PC-3 (cell line): ENCODE data around the gene TMX3. TPM values are rescaled to one million over a fixed set of nuclear protein-coding genes. Genes with fewer than 3 reads are reported as not detected.

Experiments
- ATAC-seq: fragments of 200-7000 bp; cut with Tn5 transposase; 2 replicates; pipeline ENCODE4 v1.9.1; 2020; ENCODE audit warnings: mild to moderate bottlenecking, moderate library complexity
- BruUV-seq: library from RNA; stranded (reverse); fragments of 400-500 nt; replicated peaks from 2 replicates; lab custom pipeline; 2021; lab: Mats Ljungman, UMichigan
- CTCF ChIA-PET: fragments of 300-600 bp; sonication (Branson Sonifier 250); formaldehyde crosslinking; loops from one replicate; lab custom pipeline; 2022; ENCODE audit warnings: antibody characterized with exemption; lab: Charles Lee
- POLR2A ChIA-PET: fragments of 300-600 bp; sonication (Branson Sonifier 250); formaldehyde crosslinking; loops from one replicate; lab custom pipeline; 2022; ENCODE audit warnings: antibody characterized with exemption; ENCODE audit not compliant: unreplicated experiment; lab: Charles Lee
- DNase-seq: peaks from one replicate; pipeline ENCODE4 v3.0.0-alpha.2; 2015
- H2AFZ ChIP-seq: fragments of 300-600 bp; sonication (generic); 2 replicates; pipeline ENCODE4 v1.6.0; 2016; ENCODE audit warnings: antibody characterized with exemption, low read length
- H3F3A ChIP-seq: fragments of 300-600 bp; sonication (generic); one replicate; pipeline ENCODE4 v1.6.0; 2017; ENCODE audit warnings: antibody characterized with exemption, low read length, control low read depth, mild to moderate bottlenecking; ENCODE audit not compliant: unreplicated experiment
- H3K27ac ChIP-seq: fragments of 300-600 bp; sonication (generic); 2 replicates; pipeline ENCODE4 v1.5.1; 2016; ENCODE audit warnings: mild to moderate bottlenecking, low read length
- H3K27me3 ChIP-seq: fragments of 300-600 bp; sonication (generic); 2 replicates; pipeline ENCODE4 v1.6.1; 2016; ENCODE audit warnings: low read length, mixed read lengths
- H3K36me3 ChIP-seq: fragments of 300-600 bp; sonication (generic); 2 replicates; pipeline ENCODE4 v1.6.1; 2016; ENCODE audit warnings: low read depth, mixed run types, low read length, mixed read lengths
- H3K4me1 ChIP-seq: fragments of 300-600 bp; sonication (generic); 2 replicates; pipeline ENCODE4 v1.5.1; 2016; ENCODE audit warnings: low read length; ENCODE audit not compliant: insufficient read depth
- H3K4me2 ChIP-seq: fragments of 300-600 bp; sonication (generic); 2 replicates; pipeline ENCODE4 v1.6.0; 2016; ENCODE audit warnings: low read length
- H3K4me3 ChIP-seq: fragments of 300-600 bp; sonication (generic); 2 replicates; pipeline ENCODE4 v1.5.1; 2016; ENCODE audit warnings: mild to moderate bottlenecking, low read length, mixed read lengths
- H3K79me2 ChIP-seq: fragments of 300-600 bp; sonication (generic); 2 replicates; pipeline ENCODE4 v1.6.1; 2017; ENCODE audit warnings: low read length, mixed read lengths
- H3K9ac ChIP-seq: fragments of 300-600 bp; sonication (generic); 2 replicates; pipeline ENCODE4 v1.6.0; 2016; ENCODE audit warnings: mild to moderate bottlenecking, low read length
- H3K9me2 ChIP-seq: fragments of 300-600 bp; sonication (generic); replicated peaks from 2 replicates; pipeline ENCODE4 v1.6.1; 2016; ENCODE audit warnings: mixed run types, low read length, mixed read lengths
- H3K9me3 ChIP-seq: fragments of 300-600 bp; sonication (generic); 2 replicates; pipeline ENCODE4 v1.6.1; 2016; ENCODE audit warnings: low read length, mixed read lengths
- H4K20me1 ChIP-seq: fragments of 300-600 bp; sonication (generic); 2 replicates; pipeline ENCODE4 v1.6.1; 2016; ENCODE audit warnings: low read length, mixed read lengths
- EZH2 ChIP-seq: fragments of 300-600 bp; sonication (generic); IDR thresholded peaks from one replicate; pipeline ENCODE4 v1.6.1; 2017; ENCODE audit warnings: antibody characterized with exemption, mild to moderate bottlenecking, low read length; ENCODE audit not compliant: unreplicated experiment
- EZH2phosphoT487 ChIP-seq: fragments of 300-600 bp; sonication (generic); IDR thresholded peaks from 2 replicates; pipeline ENCODE4 v1.6.1; 2018; ENCODE audit warnings: mild to moderate bottlenecking, antibody characterized with exemption, low read length, borderline replicate concordance
- intact Hi-C: fragments of 100-400 bp; cut with micrococcal nuclease; formaldehyde crosslinking; loops from 2 replicates; pipeline ENCODE4 v1.9.0; 2023
- total RNA-seq: library from RNA; depleted of rRNA; stranded (reverse); fragments of >200 nt; gene quantifications from 2 replicates; pipeline ENCODE4 v1.2.3, GENCODE V29; 2014
- TF ChIP-seq, protein P1 (sequence below): fragments of 300-600 bp; sonication (generic); conservative IDR thresholded peaks from 2 replicates; pipeline ENCODE4 v1.5.1; 2017; ENCODE audit warnings: antibody characterized with exemption, low read depth, mild to moderate bottlenecking, low read length

Gene TMX3
- total RNA-seq, 1 experiment from 2014 or later: 50.1 TPM

DNA sequence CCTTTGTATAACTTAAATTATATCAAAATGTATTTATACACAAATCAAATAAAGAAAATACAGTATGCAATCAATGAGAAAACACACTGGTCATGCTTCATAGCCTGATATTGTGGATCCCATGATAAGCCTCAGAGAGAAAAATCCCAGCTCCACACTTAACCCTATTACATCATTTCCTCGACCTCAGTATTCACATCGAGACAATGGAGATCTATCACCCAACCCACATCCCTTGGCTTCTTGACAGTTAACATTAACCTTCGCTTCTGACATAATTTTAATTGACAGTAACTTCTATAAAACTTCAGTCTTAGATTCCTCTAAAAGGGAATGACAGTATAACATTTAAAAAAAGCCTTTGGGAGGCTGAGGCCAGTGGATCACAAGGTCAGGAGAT lies 11.6 kb downstream of the TMX3 start:
- no peaks in the 10 kb centered on the region for H3F3A ChIP-seq
- no TSS peak for BruUV-seq
- H3K27me3 ChIP-seq: no peaks in the 10 kb centered on the region
- H3K4me1 ChIP-seq: peaks cover 9% of the 10 kb centered on the region
- H3K79me2 ChIP-seq: peaks cover 39% of the 10 kb centered on the region
- no peaks in the 10 kb centered on the region for H3K9me2 ChIP-seq
- H2AFZ ChIP-seq: no peak overlapping the region
- peaks cover 38% of the 10 kb centered on the region for H3K36me3 ChIP-seq
- H3K9ac ChIP-seq: no peak overlapping the region
- TF ChIP-seq, protein P1, sequence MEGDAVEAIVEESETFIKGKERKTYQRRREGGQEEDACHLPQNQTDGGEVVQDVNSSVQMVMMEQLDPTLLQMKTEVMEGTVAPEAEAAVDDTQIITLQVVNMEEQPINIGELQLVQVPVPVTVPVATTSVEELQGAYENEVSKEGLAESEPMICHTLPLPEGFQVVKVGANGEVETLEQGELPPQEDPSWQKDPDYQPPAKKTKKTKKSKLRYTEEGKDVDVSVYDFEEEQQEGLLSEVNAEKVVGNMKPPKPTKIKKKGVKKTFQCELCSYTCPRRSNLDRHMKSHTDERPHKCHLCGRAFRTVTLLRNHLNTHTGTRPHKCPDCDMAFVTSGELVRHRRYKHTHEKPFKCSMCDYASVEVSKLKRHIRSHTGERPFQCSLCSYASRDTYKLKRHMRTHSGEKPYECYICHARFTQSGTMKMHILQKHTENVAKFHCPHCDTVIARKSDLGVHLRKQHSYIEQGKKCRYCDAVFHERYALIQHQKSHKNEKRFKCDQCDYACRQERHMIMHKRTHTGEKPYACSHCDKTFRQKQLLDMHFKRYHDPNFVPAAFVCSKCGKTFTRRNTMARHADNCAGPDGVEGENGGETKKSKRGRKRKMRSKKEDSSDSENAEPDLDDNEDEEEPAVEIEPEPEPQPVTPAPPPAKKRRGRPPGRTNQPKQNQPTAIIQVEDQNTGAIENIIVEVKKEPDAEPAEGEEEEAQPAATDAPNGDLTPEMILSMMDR: no peak
- no peak for TF ChIP-seq EZH2
- no peak for TF ChIP-seq EZH2phosphoT487
- H4K20me1 ChIP-seq: 0 out of 2 replicates have a peak, but pooled peaks cover 7% of the 10 kb centered on the region
- no peaks in the 10 kb centered on the region for H3K9me3 ChIP-seq
- no peak overlapping the region for H3K27ac ChIP-seq
- H3K4me3 ChIP-seq: no peak overlapping the region
- ChIA-PET POLR2A (no interaction called here), CTCF (no interaction called here)
- H3K4me2 ChIP-seq: no peak overlapping the region
- intact Hi-C loops: no loop called here
- ATAC-seq: no peak
- no peak for DNase-seq

DNA sequence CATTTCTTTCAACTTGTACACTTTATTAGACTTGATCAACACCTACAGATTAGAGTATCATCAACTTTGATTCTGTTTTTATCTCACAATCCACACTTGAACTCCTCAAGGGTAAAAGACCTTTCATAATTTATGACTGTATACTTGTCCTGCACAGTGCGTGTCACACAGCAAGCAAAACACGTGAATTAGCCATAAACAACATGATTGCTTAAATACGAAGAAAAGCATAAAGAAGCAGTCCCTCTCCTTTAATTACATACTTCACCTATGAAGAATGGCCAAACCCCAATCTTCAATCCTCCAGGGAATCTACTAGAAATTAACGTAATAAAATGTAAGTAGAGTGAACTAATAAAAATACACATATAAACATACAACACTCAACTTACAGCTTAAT lies 13.6 kb downstream of the TMX3 start:
- POLR2A ChIA-PET: no interaction called here
- Histone ChIP-seq H3K9ac (no peak overlapping the region), H2AFZ (no peak overlapping the region), H3K9me2 (no peaks in the 10 kb centered on the region), H3K36me3 (peaks cover 39% of the 10 kb centered on the region), H3K9me3 (no peaks in the 10 kb centered on the region), H3K79me2 (peaks cover 24% of the 10 kb centered on the region), H3K4me2 (no peak overlapping the region), H3K4me1 (peaks cover 9% of the 10 kb centered on the region), H4K20me1 (0 out of 2 replicates have a peak, but pooled peaks cover 7% of the 10 kb centered on the region), H3F3A (no peaks in the 10 kb centered on the region), H3K27ac (no peak overlapping the region), H3K4me3 (no peak overlapping the region), H3K27me3 (no peaks in the 10 kb centered on the region)
- DNase-seq (no peak), ATAC-seq (no peak)
- no TSS peak for BruUV-seq
- CTCF ChIA-PET: no interaction called here
- intact Hi-C loops: no loop called here
- no peak for TF ChIP-seq EZH2
- TF ChIP-seq EZH2phosphoT487: no peak
- TF ChIP-seq, protein P1: no peak

DNA sequence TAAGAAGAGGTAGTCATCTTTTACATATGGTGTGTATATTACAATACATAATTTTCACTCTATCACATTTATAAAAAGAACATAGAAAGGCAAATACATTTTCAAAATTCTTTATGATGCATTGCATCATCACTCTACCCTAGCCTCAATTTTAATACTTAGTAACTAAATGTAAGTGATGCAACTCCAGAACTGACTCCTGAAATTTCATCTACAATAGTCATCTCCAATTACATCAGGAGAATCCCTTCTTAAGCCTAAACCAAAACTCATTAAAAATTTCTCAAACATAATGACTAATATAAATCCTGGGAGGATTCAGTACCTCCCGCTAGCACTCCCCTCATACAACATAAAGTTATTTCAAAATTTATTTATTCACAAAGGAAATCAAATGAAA lies 15.9 kb downstream of the TMX3 start:
- Histone ChIP-seq H3K27me3 (no peaks in the 10 kb centered on the region), H3K4me1 (no peaks in the 10 kb centered on the region), H3K4me3 (no peak overlapping the region), H2AFZ (no peak overlapping the region), H4K20me1 (0 out of 2 replicates have a peak, but pooled peaks cover 7% of the 10 kb centered on the region), H3K9me2 (no peaks in the 10 kb centered on the region), H3K27ac (peak overlapping the region; percentile 22; the same call in 1 of the 2 replicates), H3K4me2 (no peak overlapping the region), H3K9ac (no peak overlapping the region), H3K9me3 (no peaks in the 10 kb centered on the region), H3K36me3 (peaks cover 51% of the 10 kb centered on the region), H3F3A (no peaks in the 10 kb centered on the region), H3K79me2 (peaks cover 15% of the 10 kb centered on the region)
- ChIA-PET POLR2A (no interaction called here), CTCF (no interaction called here)
- TF ChIP-seq, protein P1: no peak
- TF ChIP-seq EZH2phosphoT487 (no peak), EZH2 (no peak)
- peak; percentile 42 for DNase-seq
- intact Hi-C loops: no loop called here
- BruUV-seq: no TSS peak
- peak; percentile 76 for ATAC-seq
